PC-3 (cell line): ENCODE measurements around the gene ZNF277.

Source experiments
- CTCF ChIP-seq: fragments of 300-600 bp; sonication (generic); conservative IDR thresholded peaks from 2 replicates; pipeline ENCODE4 v1.5.1; 2017; ENCODE audit warnings: antibody characterized with exemption, low read depth, mild to moderate bottlenecking, low read length
- EZH2 ChIP-seq: fragments of 300-600 bp; sonication (generic); IDR thresholded peaks from one replicate; pipeline ENCODE4 v1.6.1; 2017; ENCODE audit warnings: antibody characterized with exemption, mild to moderate bottlenecking, low read length; ENCODE audit not compliant: unreplicated experiment
- EZH2phosphoT487 ChIP-seq: fragments of 300-600 bp; sonication (generic); IDR thresholded peaks from 2 replicates; pipeline ENCODE4 v1.6.1; 2018; ENCODE audit warnings: mild to moderate bottlenecking, antibody characterized with exemption, low read length, borderline replicate concordance

DNA sequence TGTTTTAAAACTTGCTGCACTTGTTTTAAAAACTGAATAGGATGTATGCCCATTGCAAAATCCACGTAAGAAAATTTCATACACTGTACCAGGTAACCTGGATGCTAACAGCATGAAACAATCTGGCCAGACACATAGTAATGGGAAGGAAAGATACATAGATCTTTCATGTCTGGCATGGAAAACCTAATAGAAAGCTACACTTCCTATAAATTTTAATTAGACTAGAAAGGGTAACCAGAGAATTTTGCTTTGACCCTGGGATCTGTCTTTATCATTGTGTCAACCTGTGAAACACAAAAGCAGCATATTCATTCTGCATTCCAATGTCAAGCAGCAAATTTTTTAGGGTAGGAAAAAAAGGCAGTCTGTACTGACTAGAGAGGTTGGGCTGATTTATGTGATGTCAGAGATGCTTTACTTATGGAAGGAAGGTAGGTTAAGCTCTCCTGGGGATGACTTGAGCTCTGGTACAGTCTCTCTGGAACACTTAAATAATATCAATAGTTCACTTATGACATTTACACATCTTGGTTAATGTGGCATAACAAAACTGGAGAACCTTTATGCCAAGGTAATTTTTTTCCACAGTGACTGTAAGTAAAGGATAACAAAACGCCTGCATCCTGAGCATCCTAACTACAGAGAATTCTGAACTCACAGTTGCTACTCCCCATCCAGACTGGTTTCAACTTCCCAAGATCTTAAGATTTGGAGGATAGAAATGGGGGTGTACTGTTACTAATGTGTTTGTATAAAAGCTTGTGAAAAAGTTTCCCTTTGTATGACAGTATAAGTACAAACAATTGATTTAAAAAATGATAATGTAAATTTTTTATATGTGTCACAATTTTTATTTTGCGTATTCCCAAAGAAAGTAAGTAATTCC lies 45.0 kb upstream of the ZNF277 start:
- TF ChIP-seq CTCF (no peak), EZH2 (no peak), EZH2phosphoT487 (no peak)
